Measurements from ENCODE around the gene CDKAL1.
"Not testable (repeated sequence)": the region's sequence is repeated elsewhere in the genome, so short reads cannot be mapped to it uniquely, and the experiment has no call there.

The CDKAL1 gene

DNA sequence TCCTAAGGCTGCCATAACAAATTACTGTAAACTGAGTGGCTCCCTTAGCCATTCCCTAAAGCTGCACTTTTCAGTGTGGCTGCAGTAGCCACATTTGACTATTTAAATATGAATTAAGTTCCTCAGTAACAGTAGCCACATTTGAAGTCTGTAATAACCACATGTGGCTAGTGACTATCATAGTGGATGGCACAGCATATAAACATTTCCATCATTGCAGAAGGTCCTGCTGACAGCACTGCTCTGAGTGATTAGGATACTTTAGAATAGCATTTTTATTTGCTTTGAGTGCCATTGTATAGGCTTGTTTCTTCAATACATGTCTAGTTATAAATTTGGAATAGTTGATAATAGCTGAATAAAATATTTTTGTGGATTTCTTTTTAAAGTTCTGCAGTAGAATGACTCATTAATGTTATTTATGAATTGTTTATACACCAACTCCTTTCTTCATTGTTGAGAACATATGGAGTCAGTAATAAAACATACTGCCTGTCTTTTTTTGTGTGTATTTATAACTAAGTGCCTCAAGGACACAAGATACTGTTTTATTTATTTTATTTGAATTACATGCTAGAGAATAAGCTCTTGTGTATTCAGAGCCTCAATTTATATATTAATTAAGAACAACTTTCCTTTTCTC lies 217.2 kb downstream of the CDKAL1 start:
- no peak for DNase-seq

DNA sequence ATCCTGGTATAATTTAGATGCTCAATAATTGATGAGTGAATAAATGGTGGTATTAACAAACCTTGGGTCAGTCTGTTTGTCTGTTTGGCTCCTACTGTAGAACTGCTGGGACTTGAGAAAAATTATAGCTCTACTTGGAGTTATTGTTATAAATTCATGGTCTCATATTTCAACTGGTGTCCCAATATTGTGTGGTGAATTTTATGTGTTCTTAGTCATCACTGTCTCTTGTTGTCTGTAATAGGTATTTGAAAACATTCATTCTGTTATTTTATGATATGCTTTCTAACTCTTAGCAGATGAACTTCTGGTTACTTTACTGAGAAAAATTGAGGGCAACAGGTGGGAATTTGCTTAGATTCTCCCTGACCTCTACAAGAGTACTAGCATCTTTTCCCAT lies 221.4 kb downstream of the CDKAL1 start:
- no peak for DNase-seq

DNA sequence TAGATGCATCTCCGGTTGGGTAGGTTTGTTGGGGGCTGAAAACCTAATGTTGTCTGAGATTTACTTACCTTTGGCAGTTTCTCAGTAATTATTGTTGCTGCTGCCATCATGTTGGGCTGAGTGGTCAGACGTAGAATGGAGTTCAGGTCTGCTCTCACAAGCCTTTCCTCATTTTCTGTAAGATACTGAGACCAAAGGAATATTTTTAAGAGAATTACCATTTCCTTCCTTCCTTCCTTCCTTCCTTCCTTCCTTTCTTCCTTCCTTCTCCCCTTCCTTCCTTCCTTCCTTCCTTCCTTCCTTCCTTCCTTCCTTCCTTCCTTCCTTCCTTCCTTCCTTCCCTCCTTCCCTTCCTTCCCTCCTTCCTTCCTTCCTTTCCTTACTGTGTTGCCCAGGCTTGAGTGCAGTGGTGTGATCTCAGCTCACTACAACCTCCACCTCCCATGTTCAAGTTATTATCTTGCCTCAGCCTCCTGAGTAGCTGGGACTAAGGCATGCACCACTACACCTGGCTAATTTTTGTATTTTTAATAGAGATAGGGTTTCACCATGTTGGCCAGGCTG lies 222.4 kb downstream of the CDKAL1 start:
- DNase-seq = not testable (repeated sequence)

DNA sequence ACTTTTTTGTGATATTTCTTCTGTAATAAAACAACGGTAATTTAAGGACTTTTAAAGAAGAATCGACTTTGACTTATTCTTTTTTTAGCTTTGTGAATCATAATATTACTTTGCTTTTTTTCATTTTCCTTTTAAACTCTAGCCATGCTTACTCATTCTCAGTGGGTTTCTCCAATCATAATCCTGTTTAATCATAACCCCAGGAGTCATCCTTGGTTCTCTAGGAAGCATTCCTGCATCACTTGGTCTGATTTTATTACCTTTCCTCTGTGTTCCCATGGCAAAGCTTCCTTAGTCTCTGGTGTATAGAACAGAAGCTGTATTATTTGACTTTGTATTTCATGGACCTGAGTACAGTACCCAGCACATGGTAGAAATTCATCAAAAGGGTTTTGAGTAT lies 223.5 kb downstream of the CDKAL1 start:
- no peak for DNase-seq

DNA sequence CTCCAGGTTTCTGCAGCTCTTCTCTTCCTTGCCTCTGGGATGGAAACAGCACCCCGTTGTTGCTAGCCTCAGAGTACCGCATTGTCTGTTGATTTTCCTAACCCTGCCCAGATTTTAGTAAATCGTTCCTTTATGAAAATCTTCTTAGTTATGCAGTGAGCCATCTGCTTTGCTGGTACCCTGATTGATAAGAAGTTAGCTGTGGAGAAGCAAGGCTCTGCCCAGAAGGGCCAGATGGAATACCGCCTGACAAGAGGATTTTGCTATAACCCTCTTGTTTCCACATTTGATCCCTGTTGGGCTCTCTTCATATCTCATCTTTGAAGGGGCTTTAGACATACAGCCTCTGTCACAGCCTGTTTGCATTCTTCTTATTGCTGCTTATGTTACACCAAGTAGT lies 229.0 kb downstream of the CDKAL1 start:
- DNase-seq = no peak

DNA sequence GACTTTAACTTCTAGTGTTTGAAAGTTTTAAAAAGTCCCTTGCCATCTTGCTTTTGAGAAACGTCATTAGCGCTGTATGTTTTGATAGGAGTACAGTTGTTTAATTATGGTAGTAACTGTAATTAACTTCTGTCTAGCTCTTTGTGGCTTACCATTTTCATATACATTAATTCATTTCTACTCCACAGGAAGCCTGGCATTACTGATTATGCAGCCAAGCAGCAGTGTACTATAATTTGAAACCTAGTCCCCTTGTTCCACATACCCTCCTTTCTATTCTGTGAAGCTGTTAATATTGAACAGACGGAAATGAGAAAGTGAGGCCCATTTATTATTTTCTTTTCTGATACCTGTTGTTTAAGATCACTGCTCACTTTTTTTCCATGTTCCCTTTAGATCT lies 235.4 kb downstream of the CDKAL1 start:
- DNase-seq = no peak

DNA sequence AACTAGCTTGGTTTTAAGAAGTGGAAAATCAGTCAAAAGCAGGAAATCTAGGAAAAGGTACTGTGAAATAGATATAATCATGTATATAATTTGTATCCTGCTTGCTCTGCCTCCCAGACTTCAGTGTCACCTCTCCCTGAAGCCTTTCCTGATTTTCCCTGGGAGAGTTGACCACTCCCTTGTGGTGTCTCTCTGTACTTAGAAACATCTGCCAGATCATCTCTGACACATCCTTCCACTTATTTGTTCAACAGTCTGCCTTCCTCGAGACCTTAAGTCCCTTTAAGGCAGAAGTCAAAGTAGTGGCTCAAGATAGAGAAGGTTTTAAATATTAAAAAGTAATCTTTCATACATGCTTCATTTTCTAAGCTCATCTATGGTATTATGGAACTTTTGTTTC lies 236.5 kb downstream of the CDKAL1 start:
- no peak for DNase-seq

DNA sequence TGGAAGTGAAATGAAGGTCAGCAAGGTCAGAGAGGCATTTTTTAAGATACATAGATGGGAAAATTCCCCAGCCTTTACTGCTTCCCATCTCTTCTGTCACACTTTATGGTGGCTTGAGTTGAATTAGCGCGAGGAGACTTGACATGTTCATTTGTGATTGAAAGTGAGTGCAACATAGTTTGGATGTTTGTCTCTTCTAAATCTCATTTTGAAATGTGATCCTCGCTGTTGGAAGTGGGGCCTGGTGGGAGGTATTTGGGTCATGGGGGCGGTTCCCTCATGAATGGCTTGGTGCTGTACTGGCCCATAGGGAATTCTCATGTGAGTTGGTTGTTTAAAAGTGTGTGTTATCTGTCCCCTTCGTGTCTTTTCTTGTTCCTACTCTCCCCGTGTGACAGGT lies 237.2 kb downstream of the CDKAL1 start:
- no peak for DNase-seq

DNA sequence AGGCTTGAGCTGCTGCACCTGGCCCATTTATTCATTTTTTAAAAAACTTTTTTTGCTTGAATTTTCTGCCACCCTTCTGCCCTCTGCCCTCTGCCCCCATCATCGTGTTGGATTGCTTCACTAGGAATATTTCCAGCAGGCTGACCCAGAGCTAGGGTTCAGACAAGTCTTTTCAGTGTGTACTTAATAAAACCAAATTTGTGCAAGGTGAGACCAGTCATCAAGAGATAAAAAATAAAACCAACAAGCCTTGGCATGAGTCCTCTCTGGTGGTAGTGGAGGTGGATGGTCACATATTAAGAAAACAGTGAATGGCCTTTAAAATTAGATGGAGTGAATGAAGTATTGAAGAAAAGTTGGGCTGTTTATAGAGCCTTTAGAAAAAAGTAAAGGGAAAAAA lies 239.6 kb downstream of the CDKAL1 start:
- no peak for DNase-seq

DNA sequence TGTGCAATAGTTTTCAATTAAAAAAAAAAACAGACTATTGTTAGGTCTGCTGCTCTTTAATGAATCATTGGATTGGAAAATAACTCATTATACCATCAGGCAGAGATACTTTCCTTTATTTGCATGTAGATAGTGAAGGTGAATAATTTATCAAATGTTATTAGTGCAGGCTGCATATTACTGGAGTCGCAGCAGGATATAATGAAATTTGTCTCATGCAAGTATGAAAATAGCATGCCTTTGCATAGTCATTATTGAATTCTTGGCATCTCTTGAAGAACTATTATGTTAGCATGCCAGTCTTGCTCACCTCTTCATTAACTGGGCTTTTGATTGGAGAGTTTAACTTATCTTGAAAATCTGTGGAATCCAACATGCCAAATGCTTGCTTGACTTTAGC lies 241.7 kb downstream of the CDKAL1 start:
- DNase-seq = no peak

DNA sequence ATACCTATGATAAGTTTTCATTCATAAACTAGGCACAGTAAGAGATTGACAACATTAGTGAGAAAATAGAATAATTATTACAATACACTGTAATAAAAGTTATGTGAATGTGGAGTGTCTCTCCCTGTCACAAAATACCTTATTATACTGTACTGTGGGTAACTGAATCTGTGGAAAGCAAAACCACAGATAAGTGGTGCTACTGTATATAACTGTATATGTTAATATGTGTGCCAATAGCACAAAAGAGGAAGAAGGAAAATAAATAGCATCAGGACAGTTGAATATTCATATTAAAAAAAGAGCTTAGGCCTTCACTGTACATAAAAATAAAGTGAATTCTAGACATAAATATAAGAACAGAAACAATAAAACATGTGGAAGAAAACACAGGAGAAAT lies 243.5 kb downstream of the CDKAL1 start:
- DNase-seq = no peak

DNA sequence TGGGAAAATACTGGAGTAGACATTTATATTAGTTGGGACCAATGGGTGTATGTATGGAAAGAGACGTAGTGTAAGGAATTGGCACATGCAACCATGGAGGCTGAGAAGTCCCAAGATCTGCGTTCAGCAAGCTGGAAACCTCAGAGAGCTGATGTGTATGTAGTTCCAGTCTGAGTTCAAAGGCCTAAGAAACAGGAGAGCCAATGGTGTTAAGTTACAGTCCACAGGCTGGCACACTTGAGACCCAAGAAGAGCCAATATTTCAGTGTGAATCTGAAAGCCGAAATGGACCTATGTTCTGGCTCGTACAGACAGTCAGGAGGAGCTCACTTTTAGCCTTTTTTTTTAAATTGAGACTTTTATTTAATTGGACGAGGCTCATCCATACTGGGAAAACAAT lies 244.2 kb downstream of the CDKAL1 start:
- DNase-seq = no peak

DNA sequence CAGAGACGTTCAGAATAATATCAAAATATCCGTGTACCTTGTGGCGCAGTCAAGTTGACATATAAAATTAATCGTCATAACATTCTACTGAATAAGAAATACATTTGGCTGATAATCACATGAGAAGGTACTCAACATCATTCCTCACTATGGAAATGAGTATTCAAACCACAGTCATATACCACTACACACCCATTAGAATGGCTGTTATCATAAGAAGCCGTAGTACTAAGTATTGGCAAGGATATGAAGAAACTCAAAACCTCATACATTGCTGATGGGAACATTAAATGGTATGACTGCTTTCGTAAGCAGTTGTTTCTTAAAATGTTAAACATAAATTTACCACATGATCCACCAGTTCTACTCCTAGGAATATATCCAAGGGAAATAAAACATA lies 244.7 kb downstream of the CDKAL1 start:
- no peak for DNase-seq

DNA sequence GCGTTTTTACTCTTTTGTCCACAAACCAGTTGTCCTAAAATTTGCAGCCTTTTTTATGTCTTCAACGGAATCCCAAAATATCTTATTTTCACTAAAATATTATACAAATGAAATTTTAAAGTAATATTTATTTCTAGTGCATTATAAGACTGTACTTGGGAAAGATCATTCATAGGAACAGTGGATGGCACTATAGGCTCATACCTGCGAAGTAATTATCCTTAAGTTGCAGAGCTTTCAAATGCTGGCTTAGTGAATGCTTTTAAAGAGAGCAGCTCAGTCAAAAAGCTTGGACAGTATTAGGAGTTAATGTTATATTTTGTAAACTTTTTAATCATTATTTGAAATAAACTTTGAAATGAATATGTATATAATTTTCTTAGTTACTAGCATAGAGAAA lies 254.9 kb downstream of the CDKAL1 start:
- no peak for DNase-seq

DNA sequence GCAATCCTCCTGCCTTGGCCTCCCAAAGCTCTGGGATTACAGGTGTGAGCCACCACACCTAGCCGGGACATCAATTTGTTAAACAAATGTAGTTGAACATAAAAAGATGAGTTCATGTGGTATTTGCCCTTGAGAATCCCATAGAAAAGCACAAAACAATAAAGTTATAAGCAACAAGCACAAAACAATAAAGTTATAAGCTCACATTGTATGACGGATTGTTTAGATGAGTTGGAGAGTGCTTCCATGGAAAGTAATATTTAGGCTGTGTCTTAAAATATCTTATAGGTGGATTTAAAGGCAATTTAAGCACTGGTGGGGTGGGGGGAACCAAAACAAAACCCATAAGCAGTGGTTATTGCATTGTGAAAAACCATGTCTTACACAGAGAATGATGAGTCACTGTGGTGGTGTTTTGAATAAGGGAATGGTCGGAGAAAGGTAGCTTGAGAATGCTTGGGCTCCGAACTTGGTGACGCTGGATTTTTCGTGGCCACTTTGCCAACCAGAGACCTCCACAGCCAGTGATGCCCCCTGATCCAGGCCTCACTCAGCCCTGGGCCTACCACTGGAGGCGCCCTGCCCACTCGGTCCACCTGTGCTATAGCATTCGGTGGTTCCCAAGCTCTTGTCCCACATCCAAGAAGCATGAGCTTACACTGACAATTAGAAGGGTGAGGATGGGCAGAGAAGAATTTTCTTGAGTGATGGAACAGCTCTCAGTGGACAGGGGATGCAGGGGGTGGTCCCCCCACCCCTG lies 256.0 kb downstream of the CDKAL1 start:
- DNase-seq = no peak

DNA sequence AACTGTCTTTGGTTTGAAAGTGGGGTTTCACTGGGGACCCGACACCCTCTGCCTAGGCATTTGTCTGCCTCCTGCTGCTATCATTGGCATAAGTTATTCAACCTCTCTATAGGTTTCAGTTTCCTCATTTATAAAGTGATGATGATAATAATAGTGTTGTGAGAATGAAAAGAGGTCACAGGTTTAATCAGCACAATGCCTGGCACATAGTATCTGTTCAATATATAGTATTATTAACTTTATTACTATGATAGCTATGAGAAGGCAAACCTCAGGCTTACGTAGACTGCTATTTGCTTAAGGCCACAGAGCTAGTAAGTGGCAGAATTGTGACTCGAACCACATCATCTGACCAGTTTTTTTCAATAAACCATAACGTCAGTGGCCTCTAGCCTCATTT lies 256.8 kb downstream of the CDKAL1 start:
- DNase-seq = no peak

DNA sequence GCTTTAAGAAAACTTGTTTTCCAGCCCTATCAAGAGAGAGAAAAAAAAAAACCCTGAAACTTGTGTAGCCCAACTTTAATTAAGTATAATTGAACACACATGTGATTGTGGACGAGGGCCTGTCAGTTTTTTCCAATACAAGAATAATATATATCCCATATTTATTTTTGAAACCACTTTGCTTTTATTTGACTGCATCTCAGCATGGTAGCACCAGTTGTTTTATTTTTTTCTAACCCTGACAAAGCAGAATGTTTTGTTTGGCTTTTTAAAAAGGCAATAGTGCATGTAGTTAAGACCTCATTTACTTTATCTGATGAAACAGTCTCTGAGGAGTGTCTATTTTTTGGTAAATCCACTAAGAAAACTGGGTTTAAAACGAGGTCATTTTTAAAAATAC lies 257.7 kb downstream of the CDKAL1 start:
- no peak for DNase-seq

DNA sequence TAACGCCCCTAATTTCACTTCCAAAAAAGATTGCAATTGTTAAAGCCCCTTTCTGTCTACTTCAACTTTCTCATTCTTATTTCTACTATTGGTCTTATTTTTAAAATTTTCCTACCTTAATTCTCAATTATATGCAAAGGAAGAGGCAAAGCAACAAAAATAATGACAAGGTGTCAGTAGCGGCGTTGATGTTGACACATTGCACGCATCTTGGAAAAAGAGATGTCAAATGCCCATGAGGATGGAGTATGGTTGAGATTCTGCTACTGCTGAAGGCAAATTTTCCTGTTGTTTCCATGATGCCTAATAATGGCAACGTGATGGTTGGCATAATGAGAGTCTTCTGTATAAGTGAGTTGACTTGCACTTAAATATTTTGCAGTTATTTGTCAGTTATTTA lies 258.9 kb downstream of the CDKAL1 start:
- DNase-seq = no peak

DNA sequence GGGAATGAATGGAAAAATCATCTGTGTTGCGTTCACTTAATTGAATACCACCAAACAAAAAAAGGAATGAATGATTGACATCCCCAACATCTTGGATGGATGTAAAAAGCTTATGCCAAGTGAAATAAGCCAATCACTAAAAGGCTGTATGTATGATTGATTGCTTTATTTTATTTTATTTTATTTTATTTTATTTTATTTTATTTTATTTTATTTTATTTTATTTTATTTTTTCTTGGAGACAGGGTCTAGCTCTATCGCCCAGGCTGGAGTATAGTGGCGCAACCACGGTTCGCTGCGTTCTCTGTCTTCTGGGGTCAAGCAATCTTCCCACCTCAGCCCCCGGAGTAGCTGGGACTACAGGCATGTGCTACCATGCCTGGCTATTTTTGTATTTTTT lies 263.3 kb downstream of the CDKAL1 start:
- no peak for DNase-seq

DNA sequence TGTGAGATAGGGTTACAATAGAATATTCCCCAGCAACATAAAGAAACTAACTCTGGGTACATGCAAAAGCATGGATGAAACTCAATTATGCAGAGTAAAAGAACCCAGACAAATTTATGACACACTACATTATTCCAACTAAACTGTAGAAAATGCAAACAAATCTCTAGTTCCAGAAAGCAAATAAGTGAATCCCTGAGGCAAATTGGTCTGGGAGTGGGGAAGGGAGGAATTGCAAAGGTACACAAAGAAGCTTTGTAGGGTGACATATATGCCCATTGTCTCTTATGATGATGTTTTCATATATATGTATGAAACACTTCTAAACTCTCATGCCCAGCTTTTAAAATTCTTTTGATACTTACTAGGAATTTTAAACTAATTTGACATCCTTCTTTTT lies 266.0 kb downstream of the CDKAL1 start:
- no peak for DNase-seq

DNA sequence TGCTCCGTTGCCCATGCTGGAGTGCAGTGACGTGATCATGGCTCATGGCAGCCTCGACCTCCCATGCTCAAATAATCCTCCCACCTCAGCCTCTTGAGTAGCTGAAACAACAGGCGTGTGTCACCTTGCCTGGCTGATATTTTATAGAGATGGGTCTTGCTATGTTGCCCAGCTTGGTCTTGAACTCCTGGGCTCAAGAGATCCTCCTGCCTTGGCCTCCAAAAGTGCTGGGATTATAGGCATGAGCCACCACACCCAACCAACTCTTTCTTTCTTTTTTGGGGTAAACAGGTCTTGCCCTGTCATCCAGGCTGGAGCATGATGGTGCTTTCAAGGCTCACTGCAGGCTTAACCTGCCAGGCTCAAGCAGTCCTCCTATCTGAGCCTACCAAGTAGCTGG lies 266.4 kb downstream of the CDKAL1 start:
- DNase-seq = no peak

DNA sequence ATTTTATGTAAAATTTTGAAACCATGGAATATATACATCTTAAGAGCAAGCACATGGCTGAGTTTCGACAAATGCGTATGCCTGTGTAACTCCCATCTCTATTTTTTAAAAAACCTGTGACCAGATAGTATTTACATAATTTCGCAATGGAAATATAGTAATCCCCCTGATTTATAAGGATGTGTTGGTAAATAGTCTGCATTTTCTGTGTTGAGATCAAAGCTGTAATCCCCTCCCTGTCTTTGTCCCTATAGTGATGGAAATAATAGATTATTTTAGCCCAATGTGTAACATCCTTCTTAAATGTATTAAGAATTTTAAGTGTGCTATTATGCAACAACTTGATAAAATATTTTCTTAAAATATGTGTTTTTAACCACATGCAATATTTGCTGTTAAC lies 267.3 kb downstream of the CDKAL1 start:
- DNase-seq = no peak

DNA sequence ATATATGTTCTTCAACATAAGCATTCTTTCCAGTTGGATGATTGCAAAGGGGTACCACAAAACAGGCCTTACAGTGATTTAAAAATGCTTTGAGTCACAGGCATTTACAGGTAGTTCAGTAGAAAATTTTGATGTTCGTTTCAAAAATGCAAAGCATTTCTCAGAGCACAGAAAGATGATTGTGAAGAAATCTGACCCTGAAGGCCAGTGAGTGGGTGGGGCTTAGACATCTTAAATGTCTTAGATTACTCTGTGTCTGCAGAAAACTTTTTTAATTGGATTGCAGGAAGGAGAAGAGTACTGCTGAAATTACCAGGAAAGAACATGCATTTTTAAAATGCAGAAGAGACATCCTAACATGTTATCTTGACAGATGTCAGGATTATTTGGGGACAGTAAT lies 268.3 kb downstream of the CDKAL1 start:
- no peak for DNase-seq

DNA sequence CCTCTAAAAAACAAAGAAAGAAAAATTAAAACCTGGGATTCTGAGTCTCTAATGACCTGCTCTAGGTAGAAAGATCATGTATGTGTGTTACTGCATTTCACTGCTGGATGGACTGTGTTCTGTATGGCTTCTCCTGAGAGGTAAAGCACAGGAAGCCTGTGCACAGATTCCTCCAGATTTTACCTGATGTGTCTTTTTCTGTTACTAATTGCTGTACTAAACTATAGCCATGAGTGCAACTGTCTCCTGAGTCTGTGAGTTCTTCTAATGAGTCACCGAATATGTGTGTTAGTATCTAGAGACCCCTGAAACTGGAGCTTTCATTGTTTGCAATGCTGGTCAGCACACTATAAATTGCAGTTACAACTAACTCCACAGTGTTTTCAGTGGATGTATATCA lies 270.8 kb downstream of the CDKAL1 start:
- DNase-seq = no peak

DNA sequence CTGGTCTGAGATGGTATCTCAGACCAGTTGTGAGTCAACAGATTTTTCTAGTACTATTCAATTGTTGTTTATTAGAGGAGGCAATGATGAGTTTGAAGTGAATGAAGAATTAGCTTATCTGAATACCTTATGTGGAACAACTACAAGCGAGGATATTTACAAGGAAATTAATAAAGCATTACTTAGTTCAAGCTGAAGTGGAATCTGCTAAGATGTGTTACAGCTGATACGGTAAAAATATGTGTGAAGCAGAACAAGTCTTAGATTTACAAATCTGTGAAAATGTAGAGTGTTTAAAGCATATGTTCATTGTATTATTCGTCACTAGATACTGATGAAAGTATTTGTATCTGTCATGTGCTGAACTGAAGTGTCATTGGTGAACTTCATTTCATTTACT lies 272.4 kb downstream of the CDKAL1 start:
- no peak for DNase-seq

Measured in NCI-H1105 treated with DMSO at 0.1 percent for 48 hours (cell line).